ENCODE measurements around the gene ZNF791.
"Not testable (repeated sequence)": the region's sequence is repeated elsewhere in the genome, so short reads cannot be mapped to it uniquely, and the experiment has no call there.

ZNF791 gene

GRCh38 chr19:12610540-12611360, at the start of gene ZNF791, which contains the start of gene ZNF490:
ZNF791 (plus strand) TSS chr19:12610920; CDS start chr19:12611080, 160 bp downstream.
ZNF490 (minus strand) TSS chr19:12610813; CDS start chr19:12610680, 133 bp downstream.
- peak; percentile 18 for TF ChIP-seq CTCF (IDR thresholded peaks at IDR 0.05; ENCODE audit: low read depth, low read length, missing control alignments)
- peak; percentile 94 for DNase-seq (ENCODE audit: low read depth)
- in situ Hi-C loops (cut with HindIII; ENCODE audit: low sequenced_read_pairs), result no loop called here
- peak within 1 kb of the TSS; percentile 100 for H3K4me3 ChIP-seq (ENCODE audit: low read depth, low read length)

GRCh38 chr19:12564016-12564664, 46.6 kb upstream of the ZNF791 start:
- peak; percentile 96 for TF ChIP-seq CTCF (IDR thresholded peaks at IDR 0.05; ENCODE audit: low read depth, low read length, missing control alignments)
- in situ Hi-C loops (cut with HindIII; ENCODE audit: low sequenced_read_pairs), result no loop called here
- H3K4me3 ChIP-seq (ENCODE audit: low read depth, low read length), result no peak overlapping the region
- peak; percentile 67 for DNase-seq (ENCODE audit: low read depth)

GRCh38 chr19:12566380-12566779, 44.3 kb upstream of the ZNF791 start:
- in situ Hi-C loops (cut with HindIII; ENCODE audit: low sequenced_read_pairs); H3K4me3 ChIP-seq (ENCODE audit: low read depth, low read length); DNase-seq (ENCODE audit: low read depth): not testable (repeated sequence)

- DNase-seq (ENCODE audit: low read depth), result no peak
- H3K4me3 ChIP-seq (ENCODE audit: low read depth, low read length), result no peak overlapping the region
- TF ChIP-seq CTCF (IDR thresholded peaks at IDR 0.05; ENCODE audit: low read depth, low read length, missing control alignments), result no peak
- in situ Hi-C loops (cut with HindIII; ENCODE audit: low sequenced_read_pairs), result no loop called here
Measured at GRCh38 chr19:12567951-12568350, 42.8 kb upstream of the ZNF791 start.

- no peak overlapping the region for H3K4me3 ChIP-seq (ENCODE audit: low read depth, low read length)
- DNase-seq (ENCODE audit: low read depth), result no peak
- in situ Hi-C loops (cut with HindIII; ENCODE audit: low sequenced_read_pairs), result no loop called here
- TF ChIP-seq CTCF (IDR thresholded peaks at IDR 0.05; ENCODE audit: low read depth, low read length, missing control alignments), result no peak
Measured at GRCh38 chr19:12574036-12574435, 36.7 kb upstream of the ZNF791 start.

- no peak overlapping the region for H3K4me3 ChIP-seq (ENCODE audit: low read depth, low read length)
- in situ Hi-C loops (cut with HindIII; ENCODE audit: low sequenced_read_pairs), result no loop called here
Measured at GRCh38 chr19:12578641-12579040, 32.1 kb upstream of the ZNF791 start.

More at GRCh38 chr19:12578641-12579040, 32.1 kb upstream of the ZNF791 start:
- TF ChIP-seq CTCF (IDR thresholded peaks at IDR 0.05; ENCODE audit: low read depth, low read length, missing control alignments), result no peak
- DNase-seq (ENCODE audit: low read depth), result no peak

Measured in astrocyte of the cerebellum (primary cell).